HepG2 (cell line): ENCODE results near the gene GNL2. TPM values are rescaled to one million over a fixed set of nuclear protein-coding genes. Genes with fewer than 3 reads are reported as not detected.

Source experiments
- ATAC-seq: fragments of 200-7000 bp; cut with Tn5 transposase; 3 replicates; pipeline ENCODE4 v1.9.1; 2020; ENCODE audit warnings: mild to moderate bottlenecking, moderate library complexity
- BruUV-seq: library from RNA; stranded (reverse); fragments of 400-500 nt; replicated peaks from 2 replicates; lab custom pipeline; 2021; lab: Mats Ljungman, UMichigan
- CTCF ChIA-PET: fragments of 300-600 bp; formaldehyde crosslinking; extraction: SDS; loops from one replicate; lab custom pipeline; 2021; ENCODE audit warnings: low total read pairs, inconsistent platforms, low intra/inter-chr PET ratio; lab: Yijun Ruan, JAX
- POLR2A ChIA-PET: fragments of 350-600 bp; sonication (Branson Sonifier 250); formaldehyde crosslinking; loops from one replicate; lab custom pipeline; 2020; ENCODE audit warnings: antibody characterized with exemption, inconsistent platforms; lab: Yijun Ruan, JAX
- DNase-seq: peaks from one replicate; pipeline ENCODE4 v3.0.0-alpha.2; 2015; ENCODE audit warnings: low spot score
- FAIRE-seq: peaks from 3 replicates; lab custom pipeline; 2011; peaks lifted over from hg19 to GRCh38; lab: Jason Lieb, UNC
- H2AFZ ChIP-seq: one replicate; pipeline ENCODE4 v1.6.1; 2011; ENCODE audit warnings: low read length, inconsistent platforms
- H3K27ac ChIP-seq: fragments of 300-600 bp; 3 replicates; pipeline ENCODE4 v1.8.0; 2011; ENCODE audit warnings: mixed run types, mild to moderate bottlenecking, mixed read lengths, low read length, inconsistent platforms; ENCODE audit not compliant: insufficient read depth; ENCODE audit errors: extremely low read length
- H3K27me3 ChIP-seq, 2 experiments: fragments of 200-600 bp in 1 of 2; 2 replicates in 1 of 2; 3 replicates in 1 of 2; pipeline versions ENCODE4 v1.6.0 to v1.8.0; 2011; ENCODE audit warnings: low read length in 2 of 2, mild to moderate bottlenecking in 2 of 2, moderate library complexity in 2 of 2, inconsistent platforms in 1 of 2; ENCODE audit not compliant: insufficient read depth in 2 of 2, control insufficient read depth in 1 of 2
- H3K36me3 ChIP-seq, 2 experiments: fragments of 200-600 bp in 1 of 2; replicated peaks in 1 of 2; 2 replicates in 1 of 2; 3 replicates in 1 of 2; pipeline versions ENCODE4 v1.5.1 to v1.8.0; 2011; ENCODE audit warnings: low read length in 2 of 2, inconsistent platforms in 1 of 2; ENCODE audit not compliant: insufficient read depth in 2 of 2, control insufficient read depth in 1 of 2
- H3K4me1 ChIP-seq: 2 replicates; pipeline ENCODE4 v1.5.1; 2012; ENCODE audit warnings: low read length, inconsistent platforms; ENCODE audit not compliant: insufficient read depth
- H3K4me2 ChIP-seq: 2 replicates; pipeline ENCODE4 v1.6.0; 2011; ENCODE audit warnings: low read depth, low read length, inconsistent platforms
- H3K4me3 ChIP-seq, 3 experiments: fragments of 200-600 bp in 1 of 3; sonication (generic), shearing (Covaris generic) in 1 of 3; replicated peaks in 1 of 3; 2 replicates each; pipeline ENCODE4 v1.5.1; 2011 to 2016; ENCODE audit warnings: low read length in 3 of 3, inconsistent platforms in 2 of 3, low read depth in 2 of 3, mild to moderate bottlenecking in 2 of 3, control low read depth in 1 of 3, mixed read lengths in 1 of 3; ENCODE audit not compliant: insufficient read depth in 1 of 3
- H3K79me2 ChIP-seq: one replicate; pipeline ENCODE4 v1.6.1; 2011; ENCODE audit warnings: low read length, inconsistent platforms; ENCODE audit not compliant: insufficient read depth
- H3K9ac ChIP-seq: 2 replicates; pipeline ENCODE4 v1.6.0; 2011; ENCODE audit warnings: mild to moderate bottlenecking, low read depth, low read length, inconsistent platforms; ENCODE audit not compliant: insufficient read depth
- H3K9me3 ChIP-seq: 2 replicates; pipeline ENCODE4 v1.5.1; 2012; ENCODE audit warnings: mild to moderate bottlenecking, low read length
- H4K20me1 ChIP-seq: 2 replicates; pipeline ENCODE4 v1.6.0; 2011; ENCODE audit warnings: inconsistent platforms, mild to moderate bottlenecking, low read length, moderate library complexity; ENCODE audit not compliant: insufficient read depth
- AKAP8 ChIP-seq: sonication (generic); formaldehyde crosslinking; IDR thresholded peaks from 2 replicates; pipeline ENCODE4 v1.5.1; 2020; ENCODE audit warnings: mild to moderate bottlenecking, missing genetic modification reagents
- BCL6 ChIP-seq: IDR thresholded peaks from 2 replicates; pipeline ENCODE4 v1.6.1; 2016; ENCODE audit warnings: missing genetic modification reagents, missing compliant biosample characterization
- CHCHD3 ChIP-seq: sonication (generic); formaldehyde crosslinking; IDR thresholded peaks from 2 replicates; pipeline ENCODE4 v1.8.0; 2022; ENCODE audit warnings: mild to moderate bottlenecking, missing genetic modification reagents, moderate library complexity
- GABPA ChIP-seq, 2 experiments: IDR thresholded peaks; 2 replicates each; pipeline ENCODE4 v1.6.1; 2011 to 2016; ENCODE audit warnings: low read depth in 2 of 2, low read length in 1 of 2, missing biosample characterization in 1 of 2, missing genetic modification characterization in 1 of 2
- GATAD1 ChIP-seq: IDR thresholded peaks from 2 replicates; pipeline ENCODE4 v1.6.1; 2016; ENCODE audit warnings: missing genetic modification reagents, missing compliant biosample characterization
- PRPF4 ChIP-seq: fragments of 200-400 bp; formaldehyde crosslinking; IDR thresholded peaks from 2 replicates; pipeline ENCODE4 v1.6.1; 2016; ENCODE audit warnings: low read length, low read depth; ENCODE audit not compliant: poor library complexity, severe bottlenecking
- SKI ChIP-seq: fragments of 450-650 bp; IDR thresholded peaks from one replicate; pipeline ENCODE4 v1.6.1; 2018; ENCODE audit warnings: mild to moderate bottlenecking; ENCODE audit not compliant: partially characterized antibody
- STAG1 ChIP-seq: sonication (generic); formaldehyde crosslinking; IDR thresholded peaks from 2 replicates; pipeline ENCODE4 v1.4.0; 2020; ENCODE audit warnings: missing genetic modification reagents
- ZBTB38 ChIP-seq: sonication (generic); formaldehyde crosslinking; IDR thresholded peaks from 2 replicates; pipeline ENCODE4 v1.5.1; 2020; ENCODE audit warnings: mild to moderate bottlenecking, missing genetic modification reagents
- ZNF124 ChIP-seq: sonication (generic); formaldehyde crosslinking; IDR thresholded peaks from 2 replicates; pipeline ENCODE4 v1.4.0; 2020; ENCODE audit warnings: missing genetic modification reagents
- ZNF446 ChIP-seq: sonication (generic); formaldehyde crosslinking; IDR thresholded peaks from 2 replicates; pipeline ENCODE4 v1.5.0; 2020; ENCODE audit warnings: mild to moderate bottlenecking, missing genetic modification reagents
- ZSCAN29 ChIP-seq: sonication (generic); formaldehyde crosslinking; conservative IDR thresholded peaks from 2 replicates; pipeline ENCODE4 v1.4.0; 2020; ENCODE audit warnings: mild to moderate bottlenecking, missing genetic modification reagents
- WGBS: methylation state at CpG from one replicate; pipeline ENCODE4 v1.1.6; 2017; ENCODE audit warnings: low lambda C conversion rate; 5-methylcytosine and 5-hydroxymethylcytosine counted together
- in situ Hi-C: cut with HindIII; loops from 2 replicates; pipeline ENCODE4 v1.10.0; 2017; ENCODE audit warnings: low pct_unique_long_range_greater_than_20kb; ENCODE audit not compliant: extremely low pct_ligation_motif_present
- intact Hi-C: fragments of 100-400 bp; cut with micrococcal nuclease; formaldehyde crosslinking; loops from one replicate; pipeline ENCODE4 v1.10.0; 2022; ENCODE audit not compliant: unreplicated experiment
- polyA plus RNA-seq, 8 experiments: library from polyadenylated mRNA; depleted of rRNA in 3 of 8; stranded (reverse) in 7 of 8; unstranded in 1 of 8; fragments of >200 nt; fragmentation: Illumina TruSeq in 4 of 8; extraction: Trizol in 4 of 8; gene quantifications; 2 replicates each; pipeline versions ENCODE4 v1.2.1 to v1.2.3, GENCODE V29; 2011 to 2016; ENCODE audit warnings: low read depth in 4 of 8, missing spikeins in 1 of 8, mixed read lengths in 1 of 8; ENCODE audit not compliant: insufficient read depth in 1 of 8
- total RNA-seq, 5 experiments: library from RNA; depleted of rRNA; stranded (reverse); fragments of >200 nt; fragmentation: Illumina TruSeq; extraction: Trizol; gene quantifications; 2 replicates each; pipeline ENCODE4 v1.2.3, GENCODE V29; 2016; ENCODE audit warnings: low read depth in 1 of 5
- TF ChIP-seq, protein P1 (sequence below): IDR thresholded peaks from 2 replicates; pipeline ENCODE4 v1.6.1; 2016; ENCODE audit warnings: missing genetic modification reagents, missing compliant biosample characterization

Gene GNL2
- total and polyA plus RNA-seq, 2 of the 13 experiments (the other 11 are each of a cell fraction or from before 2014, with no cell fraction given) = 32.1 to 72.1 TPM

DNA sequence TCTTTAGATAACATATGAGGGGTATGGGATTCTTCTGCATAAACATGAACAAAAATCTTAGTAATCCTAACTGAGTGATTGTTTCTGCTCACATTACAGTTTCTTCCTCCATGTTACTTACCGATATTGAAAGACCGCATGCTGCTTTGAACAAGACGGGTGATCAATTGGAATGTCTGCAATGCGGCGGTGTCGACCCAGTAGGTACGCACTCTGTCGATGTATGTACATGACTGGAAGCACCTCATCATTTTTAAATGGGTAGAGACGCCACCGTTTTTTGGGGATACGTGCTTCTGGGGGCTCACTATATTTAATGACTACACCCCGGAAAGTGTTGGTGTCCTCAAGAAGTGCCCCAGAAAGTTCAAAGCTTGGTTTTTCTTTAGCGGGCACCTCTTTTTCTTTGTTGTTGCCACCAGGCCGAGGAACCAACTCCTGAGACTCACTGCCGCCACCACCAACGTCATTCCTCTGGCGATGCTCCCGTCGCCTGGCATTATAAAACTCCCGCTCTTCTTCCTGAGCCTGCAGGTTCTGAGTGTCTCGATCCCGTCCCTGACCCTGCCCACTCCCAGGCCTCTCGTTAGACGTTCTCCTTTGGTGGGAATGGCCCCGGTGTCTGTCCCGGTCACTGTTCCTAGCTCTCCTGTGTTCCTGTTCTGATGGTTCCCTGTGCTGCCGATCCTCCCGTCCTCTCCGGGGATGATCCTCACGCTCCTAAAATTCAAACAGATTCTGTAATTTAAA is 55.5 kb downstream of the GNL2 start:
- no TSS peak for BruUV-seq
- Histone ChIP-seq H3K4me1 (peaks cover 26% of the 10 kb centered on the region), H3K4me2 (no peak overlapping the region), H3K27me3 (no peaks in the 10 kb centered on the region), H3K27ac (no peak overlapping the region), H2AFZ (no peak overlapping the region), H3K36me3 (peaks cover 12 to 53% of the 10 kb centered on the region in 2 experiments; a peak in 4 of 5 replicates), H3K9ac (no peak overlapping the region), H3K9me3 (no peaks in the 10 kb centered on the region), H3K79me2 (no peaks in the 10 kb centered on the region), H4K20me1 (no peaks in the 10 kb centered on the region), H3K4me3 (no peak overlapping the region)
- intact Hi-C loops = no loop called here
- TF ChIP-seq ZNF446 (CRISPR knock-in tag) (no peak), ZBTB38 (CRISPR knock-in tag) (0 out of 2 replicates have a peak, but pooled peaks have one; percentile 34), ZNF124 (CRISPR knock-in tag) (no peak), GATAD1 (CRISPR knock-in tag) (no peak), STAG1 (CRISPR knock-in tag) (no peak), GABPA (IDR thresholded peaks at IDR 0.05; ENCODE audit: low read depth, low read length) (no peak), GABPA (CRISPR knock-in tag; IDR thresholded peaks at IDR 0.05; ENCODE audit: low read depth) (no peak), BCL6 (CRISPR knock-in tag) (no peak), PRPF4 (peak; percentile 51), ZSCAN29 (CRISPR knock-in tag) (no peak), SKI (no peak), AKAP8 (CRISPR knock-in tag) (no peak), CHCHD3 (CRISPR knock-in tag) (no peak)
- TF ChIP-seq, protein P1, sequence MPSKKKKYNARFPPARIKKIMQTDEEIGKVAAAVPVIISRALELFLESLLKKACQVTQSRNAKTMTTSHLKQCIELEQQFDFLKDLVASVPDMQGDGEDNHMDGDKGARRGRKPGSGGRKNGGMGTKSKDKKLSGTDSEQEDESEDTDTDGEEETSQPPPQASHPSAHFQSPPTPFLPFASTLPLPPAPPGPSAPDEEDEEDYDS (CRISPR knock-in tag) = no peak
- FAIRE-seq (no peak), DNase-seq (no peak), ATAC-seq (no peak)
- POLR2A ChIA-PET = no interaction called here
- CTCF ChIA-PET = no interaction called here
- 96% methylated on average over 30 of the region's 30 CpGs for WGBS
- in situ Hi-C loops = no loop called here
